ENCODE measurements around the gene THEMIS2.

The THEMIS2 gene

DNA sequence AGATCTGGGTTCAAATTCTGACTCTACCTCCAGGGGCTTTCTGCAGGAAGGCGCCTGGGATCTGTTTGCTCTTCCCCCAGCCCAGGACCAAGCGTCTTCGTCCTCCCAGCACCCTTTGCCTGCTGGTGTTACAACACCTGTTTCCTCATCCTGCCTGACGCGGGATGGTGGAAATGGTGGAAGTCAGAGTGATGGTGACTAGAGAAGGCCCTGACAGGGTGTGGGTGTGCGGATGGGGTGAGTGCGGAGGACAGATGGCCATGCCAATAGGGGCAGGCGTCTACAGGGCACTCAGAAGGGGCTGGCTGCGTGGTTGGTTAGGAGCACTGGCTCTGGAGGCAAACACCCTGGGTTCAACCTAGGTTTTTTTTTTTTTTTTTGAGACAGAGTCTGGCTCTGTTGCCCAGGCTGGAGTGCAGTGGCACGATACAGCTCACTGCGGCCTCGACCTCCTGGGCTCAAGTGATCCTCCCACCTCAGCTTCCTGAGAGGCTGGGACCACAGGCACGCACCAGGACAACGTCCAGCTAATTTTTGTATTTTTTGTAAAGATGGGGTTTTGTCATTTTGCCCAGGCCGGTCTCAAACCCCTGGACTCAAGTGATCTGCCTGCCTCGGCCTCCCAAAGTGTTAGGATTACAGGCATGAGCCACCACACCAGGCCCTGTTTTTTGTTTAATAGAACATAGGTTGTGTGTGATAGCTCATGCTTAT is 1.5 kb downstream of the THEMIS2 start:
- Histone ChIP-seq H3K9ac (ENCODE audit: low read depth, low read length) (no peak overlapping the region), H3K4me2 (ENCODE audit: insufficient read depth, low read length) (no peak overlapping the region), H3K27me3 (ENCODE audit: insufficient read depth, low read length, poor library complexity) (no peaks in the 10 kb centered on the region), H3K4me1 (ENCODE audit: insufficient read depth, low read length) (peaks cover 12% of the 10 kb centered on the region), H3K4me3 (ENCODE audit: low read depth in 1 of 2, low read length in 2 of 2) (no peak overlapping the region), H3K27ac (ENCODE audit: low read length) (no peak overlapping the region), H3K79me2 (ENCODE audit: insufficient read depth, low read length) (no peaks in the 10 kb centered on the region), H3K36me3 (ENCODE audit: insufficient read depth, low read length) (no peaks in the 10 kb centered on the region), H3K9me3 (ENCODE audit: insufficient read depth, low read length, severe bottlenecking) (no peaks in the 10 kb centered on the region), H2AFZ (ENCODE audit: low read depth, low read length) (no peak overlapping the region), H4K20me1 (ENCODE audit: insufficient read depth, low read length) (no peaks in the 10 kb centered on the region)
- TF ChIP-seq, protein P1, sequence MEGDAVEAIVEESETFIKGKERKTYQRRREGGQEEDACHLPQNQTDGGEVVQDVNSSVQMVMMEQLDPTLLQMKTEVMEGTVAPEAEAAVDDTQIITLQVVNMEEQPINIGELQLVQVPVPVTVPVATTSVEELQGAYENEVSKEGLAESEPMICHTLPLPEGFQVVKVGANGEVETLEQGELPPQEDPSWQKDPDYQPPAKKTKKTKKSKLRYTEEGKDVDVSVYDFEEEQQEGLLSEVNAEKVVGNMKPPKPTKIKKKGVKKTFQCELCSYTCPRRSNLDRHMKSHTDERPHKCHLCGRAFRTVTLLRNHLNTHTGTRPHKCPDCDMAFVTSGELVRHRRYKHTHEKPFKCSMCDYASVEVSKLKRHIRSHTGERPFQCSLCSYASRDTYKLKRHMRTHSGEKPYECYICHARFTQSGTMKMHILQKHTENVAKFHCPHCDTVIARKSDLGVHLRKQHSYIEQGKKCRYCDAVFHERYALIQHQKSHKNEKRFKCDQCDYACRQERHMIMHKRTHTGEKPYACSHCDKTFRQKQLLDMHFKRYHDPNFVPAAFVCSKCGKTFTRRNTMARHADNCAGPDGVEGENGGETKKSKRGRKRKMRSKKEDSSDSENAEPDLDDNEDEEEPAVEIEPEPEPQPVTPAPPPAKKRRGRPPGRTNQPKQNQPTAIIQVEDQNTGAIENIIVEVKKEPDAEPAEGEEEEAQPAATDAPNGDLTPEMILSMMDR (IDR thresholded peaks at IDR 0.05; ENCODE audit: borderline replicate concordance, extremely low read depth, low read length, poor library complexity, severe bottlenecking) = no peak
- TF ChIP-seq EZH2 (IDR thresholded peaks at IDR 0.05; ENCODE audit: borderline replicate concordance, low read depth, low read length, severe bottlenecking) = no peak
- ATAC-seq (ENCODE audit: insufficient read depth, low read depth) (no peak), DNase-seq (no peak)

DNA sequence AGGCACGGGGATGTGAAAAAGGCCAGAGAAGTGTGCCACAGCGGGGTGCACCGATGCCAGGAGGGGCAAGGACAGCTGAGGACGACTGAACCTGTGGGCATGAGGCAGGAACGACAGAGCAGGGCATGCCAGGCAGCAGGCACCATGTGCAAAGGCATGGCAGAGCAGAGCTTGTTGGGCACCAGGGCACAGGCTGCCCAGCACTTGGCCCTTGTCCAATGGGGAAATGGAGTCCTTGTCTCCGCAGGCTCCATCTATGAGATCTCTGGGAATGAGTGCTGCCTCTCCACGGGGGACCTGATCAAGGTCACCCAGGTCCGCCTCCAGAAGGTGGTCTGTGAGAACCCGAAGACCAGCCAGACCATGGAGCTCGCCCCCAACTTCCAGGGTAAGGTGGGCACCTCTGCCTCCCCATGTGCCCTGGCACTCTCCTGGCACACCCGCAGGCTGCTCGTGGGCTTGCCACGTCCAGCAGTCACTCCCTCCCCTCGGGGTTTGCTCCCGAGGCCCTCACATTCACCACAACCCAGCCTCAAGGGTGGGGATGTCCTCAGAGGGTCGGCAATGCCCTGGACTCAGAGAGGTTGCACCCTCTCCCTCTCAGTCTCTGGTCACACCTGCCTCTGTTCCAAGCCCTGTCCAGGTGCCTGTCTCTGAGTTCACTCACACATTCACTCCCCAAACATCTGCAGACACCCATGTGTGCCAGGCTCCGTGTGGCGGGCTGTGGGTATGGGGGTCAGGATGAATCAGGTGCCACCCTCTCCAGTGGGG is 4.2 kb downstream of the THEMIS2 start:
- DNase-seq (no peak), ATAC-seq (ENCODE audit: insufficient read depth, low read depth) (no peak)
- Histone ChIP-seq H3K4me1 (ENCODE audit: insufficient read depth, low read length) (no peaks in the 10 kb centered on the region), H3K4me2 (ENCODE audit: insufficient read depth, low read length) (no peak overlapping the region), H4K20me1 (ENCODE audit: insufficient read depth, low read length) (no peaks in the 10 kb centered on the region), H2AFZ (ENCODE audit: low read depth, low read length) (no peak overlapping the region), H3K79me2 (ENCODE audit: insufficient read depth, low read length) (no peaks in the 10 kb centered on the region), H3K9ac (ENCODE audit: low read depth, low read length) (no peak overlapping the region), H3K9me3 (ENCODE audit: insufficient read depth, low read length, severe bottlenecking) (no peaks in the 10 kb centered on the region), H3K27me3 (ENCODE audit: insufficient read depth, low read length, poor library complexity) (no peaks in the 10 kb centered on the region), H3K4me3 (ENCODE audit: low read depth in 1 of 2, low read length in 2 of 2) (no peak overlapping the region), H3K27ac (ENCODE audit: low read length) (no peak overlapping the region), H3K36me3 (ENCODE audit: insufficient read depth, low read length) (no peaks in the 10 kb centered on the region)
- TF ChIP-seq, protein P1 (IDR thresholded peaks at IDR 0.05; ENCODE audit: borderline replicate concordance, extremely low read depth, low read length, poor library complexity, severe bottlenecking) = no peak

DNA sequence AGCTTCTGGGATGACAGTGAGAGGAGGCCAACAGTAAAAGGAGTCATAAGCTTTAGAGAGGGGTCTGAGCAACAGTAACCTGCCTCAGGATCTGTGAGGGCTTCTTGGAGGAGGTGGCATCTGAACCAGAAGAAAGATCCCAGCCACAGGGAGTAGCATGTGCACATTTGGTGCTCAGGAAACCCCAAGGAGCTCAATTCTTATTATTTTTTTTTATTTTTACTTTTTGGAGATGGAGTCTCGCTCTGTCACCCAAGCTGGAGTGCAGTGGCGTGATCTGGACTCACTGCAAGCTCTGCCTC is 4.7 kb downstream of the THEMIS2 start:
- ATAC-seq (ENCODE audit: insufficient read depth, low read depth) = no peak
- Histone ChIP-seq H3K27me3 (ENCODE audit: insufficient read depth, low read length, poor library complexity) (no peaks in the 10 kb centered on the region), H3K4me2 (ENCODE audit: insufficient read depth, low read length) (no peak overlapping the region), H3K79me2 (ENCODE audit: insufficient read depth, low read length) (no peaks in the 10 kb centered on the region), H3K9me3 (ENCODE audit: insufficient read depth, low read length, severe bottlenecking) (no peaks in the 10 kb centered on the region), H3K4me3 (ENCODE audit: low read depth in 1 of 2, low read length in 2 of 2) (no peak overlapping the region), H2AFZ (ENCODE audit: low read depth, low read length) (no peak overlapping the region), H3K4me1 (ENCODE audit: insufficient read depth, low read length) (no peaks in the 10 kb centered on the region), H4K20me1 (ENCODE audit: insufficient read depth, low read length) (no peaks in the 10 kb centered on the region), H3K27ac (ENCODE audit: low read length) (no peak overlapping the region), H3K36me3 (ENCODE audit: insufficient read depth, low read length) (no peaks in the 10 kb centered on the region), H3K9ac (ENCODE audit: low read depth, low read length) (no peak overlapping the region)
- TF ChIP-seq, protein P1 (IDR thresholded peaks at IDR 0.05; ENCODE audit: borderline replicate concordance, extremely low read depth, low read length, poor library complexity, severe bottlenecking) = no peak
- TF ChIP-seq EZH2 (IDR thresholded peaks at IDR 0.05; ENCODE audit: borderline replicate concordance, low read depth, low read length, severe bottlenecking) = no peak
- no peak for DNase-seq

Data from DND-41 (cell line).